H9 (cell line): ENCODE data around the gene RPL6. TPM values are rescaled to one million over a fixed set of nuclear protein-coding genes. Genes with fewer than 3 reads are reported as not detected.
"Not testable (repeated sequence)": the region's sequence is repeated elsewhere in the genome, so short reads cannot be mapped to it uniquely, and the experiment has no call there.

Experiments used
- DNase-seq: peaks from one replicate; pipeline ENCODE4 v3.0.0-alpha.2; 2017
- H2AFZ ChIP-seq: one replicate; pipeline ENCODE4 v1.6.1; 2013; ENCODE audit warnings: mild to moderate bottlenecking, low read length, control low read depth, moderate library complexity
- H2AK5ac ChIP-seq: 2 replicates; pipeline ENCODE4 v1.6.1; 2013; ENCODE audit warnings: low read length, control low read depth, mixed read lengths; ENCODE audit not compliant: insufficient read length
- H2BK120ac ChIP-seq: one replicate; pipeline ENCODE4 v1.6.1; 2013; ENCODE audit warnings: low read depth, mild to moderate bottlenecking, low read length, control low read depth, inconsistent platforms; ENCODE audit not compliant: poor library complexity, severe bottlenecking
- H2BK12ac ChIP-seq: 2 replicates; pipeline ENCODE4 v1.6.1; 2013; ENCODE audit warnings: low read length, control low read depth, mixed read lengths, low read depth; ENCODE audit not compliant: insufficient read length
- H2BK15ac ChIP-seq: 2 replicates; pipeline ENCODE4 v1.6.1; 2013; ENCODE audit warnings: low read depth, low read length, control low read depth
- H2BK20ac ChIP-seq: one replicate; pipeline ENCODE4 v1.6.1; 2013; ENCODE audit warnings: low read depth, mild to moderate bottlenecking, low read length, control low read depth, inconsistent platforms; ENCODE audit not compliant: poor library complexity, severe bottlenecking
- H2BK5ac ChIP-seq: 2 replicates; pipeline ENCODE4 v1.6.1; 2013; ENCODE audit warnings: low read length, control low read depth, mixed read lengths; ENCODE audit not compliant: insufficient read length
- H3K14ac ChIP-seq: 2 replicates; pipeline ENCODE4 v1.6.1; 2013; ENCODE audit warnings: low read length, control low read depth; ENCODE audit not compliant: insufficient read depth
- H3K18ac ChIP-seq: 2 replicates; pipeline ENCODE4 v1.6.1; 2013; ENCODE audit warnings: low read depth, mild to moderate bottlenecking, mixed read lengths, low read length, control low read depth; ENCODE audit not compliant: insufficient read length
- H3K23ac ChIP-seq: 2 replicates; pipeline ENCODE4 v1.6.1; 2013; ENCODE audit warnings: low read length, control low read depth, mixed read lengths, low read depth; ENCODE audit not compliant: insufficient read length
- H3K23me2 ChIP-seq: 2 replicates; pipeline ENCODE4 v1.6.1; 2013; ENCODE audit warnings: low read depth, mild to moderate bottlenecking, mixed read lengths, low read length, control low read depth; ENCODE audit not compliant: insufficient read length, poor library complexity, severe bottlenecking
- H3K27ac ChIP-seq: 2 replicates; pipeline ENCODE4 v1.5.1; 2013; ENCODE audit warnings: low read length, control low read depth, mixed read lengths, low read depth; ENCODE audit not compliant: insufficient read length
- H3K27me3 ChIP-seq: 2 replicates; pipeline ENCODE4 v1.6.1; 2013; ENCODE audit warnings: low read length, control low read depth, inconsistent platforms; ENCODE audit not compliant: insufficient read depth
- H3K4ac ChIP-seq: 2 replicates; pipeline ENCODE4 v1.6.1; 2013; ENCODE audit warnings: low read depth, mild to moderate bottlenecking, control low read depth, inconsistent platforms, low read length, moderate library complexity
- H3K4me1 ChIP-seq: 2 replicates; pipeline ENCODE4 v1.6.1; 2013; ENCODE audit warnings: low read length, control low read depth, inconsistent platforms; ENCODE audit not compliant: insufficient read depth
- H3K4me2 ChIP-seq: 2 replicates; pipeline ENCODE4 v1.6.1; 2013; ENCODE audit warnings: low read length, control low read depth, mixed read lengths; ENCODE audit not compliant: insufficient read length, insufficient read depth
- H3K56ac ChIP-seq: 2 replicates; pipeline ENCODE4 v1.6.1; 2013; ENCODE audit warnings: low read depth, mild to moderate bottlenecking, mixed read lengths, low read length, control low read depth; ENCODE audit not compliant: insufficient read length
- H3K79me1 ChIP-seq: 2 replicates; pipeline ENCODE4 v1.6.1; 2013; ENCODE audit warnings: low read depth, mild to moderate bottlenecking, moderate library complexity, low read length, control low read depth, inconsistent platforms; ENCODE audit not compliant: insufficient read depth, poor library complexity, severe bottlenecking
- H3K79me2 ChIP-seq: 2 replicates; pipeline ENCODE4 v1.6.1; 2013; ENCODE audit warnings: low read length, control low read depth, inconsistent platforms; ENCODE audit not compliant: insufficient read depth
- H3K9ac ChIP-seq: 2 replicates; pipeline ENCODE4 v1.6.1; 2013; ENCODE audit warnings: low read length, control low read depth, mixed read lengths; ENCODE audit not compliant: insufficient read length; ENCODE audit errors: extremely low read depth
- H3K9me3 ChIP-seq: one replicate; pipeline ENCODE4 v1.6.1; 2013; ENCODE audit warnings: low read depth, low read length, inconsistent platforms; ENCODE audit not compliant: control insufficient read depth
- H3T11ph ChIP-seq: one replicate; pipeline ENCODE4 v1.6.1; 2013; ENCODE audit warnings: mild to moderate bottlenecking, low read length, control low read depth, inconsistent platforms
- H4K20me1 ChIP-seq: one replicate; pipeline ENCODE4 v1.6.1; 2013; ENCODE audit not compliant: control insufficient read depth, insufficient read length, insufficient read depth
- H4K5ac ChIP-seq: 2 replicates; pipeline ENCODE4 v1.6.1; 2013; ENCODE audit warnings: low read depth, mild to moderate bottlenecking, mixed read lengths, low read length, control low read depth; ENCODE audit not compliant: insufficient read length
- H4K8ac ChIP-seq: replicated peaks from 2 replicates; pipeline ENCODE4 v1.6.1; 2013; ENCODE audit warnings: low read length, control low read depth, mixed read lengths, low read depth; ENCODE audit not compliant: insufficient read length
- H4K91ac ChIP-seq: 2 replicates; pipeline ENCODE4 v1.6.1; 2013; ENCODE audit warnings: low read depth, mild to moderate bottlenecking, moderate library complexity, mixed read lengths, low read length, control low read depth; ENCODE audit not compliant: insufficient read length
- H3K27ac Mint-ChIP-seq, 3 experiments: 2 replicates in 2 of 3; 3 replicates in 1 of 3; pipeline ENCODE4 v1.8.0; 2020 to 2021; ENCODE audit warnings: mixed read lengths in 3 of 3, mild to moderate bottlenecking in 1 of 3, moderate library complexity in 1 of 3
- H3K27me3 Mint-ChIP-seq: 2 replicates; pipeline ENCODE4 v1.8.0; 2021; ENCODE audit warnings: low read depth, mild to moderate bottlenecking, moderate library complexity, mixed read lengths
- H3K36me3 Mint-ChIP-seq, 3 experiments: 2 replicates in 2 of 3; 3 replicates in 1 of 3; pipeline ENCODE4 v1.8.0; 2020 to 2021; ENCODE audit warnings: low read depth in 3 of 3, mixed read lengths in 3 of 3; ENCODE audit not compliant: insufficient read depth in 1 of 3
- H3K4me1 Mint-ChIP-seq, 2 experiments: 2 replicates each; pipeline ENCODE4 v1.8.0; 2020; ENCODE audit warnings: mixed read lengths in 2 of 2
- H3K4me3 Mint-ChIP-seq, 2 experiments: 2 replicates in 1 of 2; 3 replicates in 1 of 2; pipeline ENCODE4 v1.8.0; 2020 to 2021; ENCODE audit warnings: mild to moderate bottlenecking in 2 of 2, mixed read lengths in 2 of 2, moderate library complexity in 1 of 2
- H3K9me3 Mint-ChIP-seq, 2 experiments: 2 replicates in 1 of 2; 3 replicates in 1 of 2; pipeline ENCODE4 v1.8.0; 2020; ENCODE audit warnings: mild to moderate bottlenecking in 2 of 2, mixed read lengths in 2 of 2, moderate library complexity in 1 of 2
- CTCF ChIP-seq: fragments of 200-600 bp; sonication (generic); conservative IDR thresholded peaks from 3 replicates; pipeline ENCODE4 v1.8.0; 2021; ENCODE audit warnings: antibody characterized with exemption, mild to moderate bottlenecking
- WGBS: extraction: QIAGEN DNeasy Blood & Tissue Kit; methylation state at CpG from one replicate; pipeline ENCODE4 v1.1.7; 2013; ENCODE audit warnings: missing lambda C conversion rate, low lambda C conversion rate, mixed read lengths; ENCODE audit not compliant: insufficient read length; ENCODE audit errors: extremely low coverage; 5-methylcytosine and 5-hydroxymethylcytosine counted together
- total RNA-seq: library from RNA; stranded (reverse); gene quantifications from 2 replicates; pipeline ENCODE4 v1.2.1, GENCODE V29; 2021

RPL6 gene
- total RNA-seq, 1 experiment from 2014 or later, result 1,921 TPM

- H4K91ac ChIP-seq, result no peak overlapping the region
- Mint-ChIP-seq H3K27me3 (no peaks in the 10 kb centered on the region), H3K4me1 (no peaks in the 10 kb centered on the region), H3K9me3 (no peaks in the 10 kb centered on the region), H3K36me3 (peaks cover 26 to 69% (median 52%) of the 10 kb centered on the region in 3 experiments), H3K4me3 (no peak overlapping the region), H3K27ac (no peak overlapping the region)
- no peak overlapping the region for H2AFZ ChIP-seq
- H3K23me2 ChIP-seq, result no peaks in the 10 kb centered on the region
- no peak for TF ChIP-seq CTCF
- H2BK5ac ChIP-seq, result no peak overlapping the region
- no peak overlapping the region for H2BK20ac ChIP-seq
- H3K9me3 ChIP-seq, result no peaks in the 10 kb centered on the region
- no CpG with 5 or more reads among the region's 4 CpGs for WGBS
- no peak overlapping the region for H3K56ac ChIP-seq
- H4K20me1 ChIP-seq, result no peaks in the 10 kb centered on the region
- H3K9ac ChIP-seq, result no peak overlapping the region
- no peaks in the 10 kb centered on the region for H3K4me1 ChIP-seq
- no peak for DNase-seq
- H3K23ac ChIP-seq, result no peak overlapping the region
- H3K79me2 ChIP-seq, result no peaks in the 10 kb centered on the region
- H3K4ac ChIP-seq, result no peak overlapping the region
- no peak overlapping the region for H3K14ac ChIP-seq
- H2BK15ac ChIP-seq, result no peak overlapping the region
- no peak overlapping the region for H2BK120ac ChIP-seq
- H3K27ac ChIP-seq, result no peak overlapping the region
- H3K79me1 ChIP-seq, result no peaks in the 10 kb centered on the region
- no peak overlapping the region for H2AK5ac ChIP-seq
- H4K5ac ChIP-seq, result no peak overlapping the region
- no peaks in the 10 kb centered on the region for H3K27me3 ChIP-seq
- no peak overlapping the region for H3K18ac ChIP-seq
- no peak overlapping the region for H3T11ph ChIP-seq
- no peak overlapping the region for H2BK12ac ChIP-seq
- H3K4me2 ChIP-seq, result no peak overlapping the region
- H4K8ac ChIP-seq, result no peak overlapping the region
Measured at GRCh38 chr12:112458330-112458729, 48.9 kb upstream of the RPL6 start.

- not testable (repeated sequence) for H3K4me2 ChIP-seq, H2BK20ac ChIP-seq, H3K14ac ChIP-seq, H3K4me1 ChIP-seq, H2AFZ ChIP-seq, H3K56ac ChIP-seq, H3K79me2 ChIP-seq, H3K27me3 ChIP-seq, H3K18ac ChIP-seq, H3K23me2 ChIP-seq, H4K91ac ChIP-seq, H3K27ac ChIP-seq, H3K9me3 ChIP-seq, H3K4me3 Mint-ChIP-seq, H3K4ac ChIP-seq, H4K8ac ChIP-seq, DNase-seq, H2AK5ac ChIP-seq, H3T11ph ChIP-seq, H3K27ac Mint-ChIP-seq, H3K79me1 ChIP-seq, H2BK5ac ChIP-seq, H3K27me3 Mint-ChIP-seq, H2BK12ac ChIP-seq, H4K5ac ChIP-seq, H2BK120ac ChIP-seq, H4K20me1 ChIP-seq, H2BK15ac ChIP-seq, H3K23ac ChIP-seq, H3K9me3 Mint-ChIP-seq, H3K9ac ChIP-seq, H3K4me1 Mint-ChIP-seq
- H3K36me3 Mint-ChIP-seq, result peaks cover 26 to 76% (median 60%) of the 10 kb centered on the region in 3 experiments
- WGBS, result no CpG with 5 or more reads among the region's 1 CpG
Measured at GRCh38 chr12:112457142-112457541, 47.7 kb upstream of the RPL6 start.
